T-cell (primary cell): ENCODE results near the gene EPB41L1. TPM values are rescaled to one million over a fixed set of nuclear protein-coding genes. Genes with fewer than 3 reads are reported as not detected.

Experiments used
- ATAC-seq, 4 experiments: fragments of 200-7000 bp in 3 of 4; fragments of 150-1000 bp in 1 of 4; cut with Tn5 transposase; replicated peaks in 1 of 4; 1 replicate in 3 of 4; 2 replicates in 1 of 4; pipeline ENCODE4 v1.10.0; 2021; ENCODE audit warnings: moderate library complexity in 3 of 4, mild to moderate bottlenecking in 2 of 4, moderate number of reproducible peaks in 1 of 4
- CTCF ChIA-PET, 2 donors: fragments of 300-600 bp; sonication (Branson Sonifier 250); formaldehyde crosslinking; loops; one replicate each; lab custom pipeline; 2022; ENCODE audit warnings: antibody characterized with exemption in 2 of 2; lab: Charles Lee
- POLR2A ChIA-PET, 2 donors: fragments of 300-600 bp; sonication (Branson Sonifier 250); formaldehyde crosslinking; loops; one replicate each; lab custom pipeline; 2022; ENCODE audit warnings: antibody characterized with exemption in 2 of 2; lab: Charles Lee
- DNase-seq, 35 experiments: peaks; one replicate each; pipeline versions ENCODE4 v3.0.0 to v3.0.0-alpha.2; 2013 to 2023
- H3K27ac ChIP-seq: one replicate; pipeline ENCODE4 v1.5.1; 2013; ENCODE audit warnings: low read length
- H3K27me3 ChIP-seq, 2 experiments: replicated peaks in 1 of 2; 1 replicate in 1 of 2; 2 replicates in 1 of 2; pipeline versions ENCODE4 v1.6.1 to v1.7.0; 2013; ENCODE audit warnings: low read length in 1 of 2, mixed read lengths in 1 of 2; ENCODE audit not compliant: control insufficient read depth in 2 of 2, insufficient read depth in 2 of 2; ENCODE audit errors: extremely low read depth in 1 of 2
- H3K36me3 ChIP-seq, 2 donors: 1 replicate in 1 of 2; 2 replicates in 1 of 2; pipeline versions ENCODE4 v1.6.1 to v1.7.0; 2013; ENCODE audit warnings: low read length in 1 of 2; ENCODE audit not compliant: control insufficient read depth in 2 of 2, insufficient read depth in 1 of 2; ENCODE audit errors: extremely low read depth in 1 of 2
- H3K4me1 ChIP-seq, 2 experiments: 1 replicate in 1 of 2; 2 replicates in 1 of 2; pipeline versions ENCODE4 v1.6.1 to v1.7.0; 2013; ENCODE audit warnings: low read length in 2 of 2, mixed read lengths in 1 of 2; ENCODE audit not compliant: insufficient read depth in 2 of 2, control insufficient read depth in 1 of 2; ENCODE audit errors: extremely low read depth in 1 of 2
- H3K4me3 ChIP-seq, 2 donors: 1 replicate in 1 of 2; 2 replicates in 1 of 2; pipeline versions ENCODE4 v1.5.1 to v1.7.0; 2013; ENCODE audit warnings: mild to moderate bottlenecking in 2 of 2, low read length in 1 of 2, moderate library complexity in 1 of 2; ENCODE audit not compliant: control insufficient read depth in 1 of 2; ENCODE audit errors: extremely low read depth in 1 of 2
- H3K9me3 ChIP-seq: 2 replicates; pipeline ENCODE4 v1.7.0; 2013
- H3K27ac Mint-ChIP-seq, 2 donors: one replicate each; pipeline ENCODE4 v1.8.0; 2020 to 2021; ENCODE audit warnings: mild to moderate bottlenecking in 2 of 2, mixed read lengths in 2 of 2
- H3K27me3 Mint-ChIP-seq, 2 donors: one replicate each; pipeline ENCODE4 v1.8.0; 2021 to 2022; ENCODE audit warnings: mixed read lengths in 2 of 2
- H3K36me3 Mint-ChIP-seq: one replicate; pipeline ENCODE4 v1.8.0; 2021; ENCODE audit warnings: mixed read lengths
- H3K4me1 Mint-ChIP-seq, 3 donors: one replicate each; pipeline ENCODE4 v1.8.0; 2020 to 2022; ENCODE audit warnings: mixed read lengths in 3 of 3, mild to moderate bottlenecking in 1 of 3
- H3K4me3 Mint-ChIP-seq, 3 donors: one replicate each; pipeline ENCODE4 v1.8.0; 2020 to 2022; ENCODE audit warnings: mild to moderate bottlenecking in 3 of 3, mixed read lengths in 3 of 3, moderate library complexity in 3 of 3
- H3K9me3 Mint-ChIP-seq, 3 donors: one replicate each; pipeline ENCODE4 v1.8.0; 2020 to 2022; ENCODE audit warnings: mixed read lengths in 3 of 3
- WGBS: methylation state at CpG from one replicate; pipeline ENCODE4 v1.1.5; 2013; ENCODE audit warnings: missing lambda C conversion rate; ENCODE audit not compliant: insufficient coverage; 5-methylcytosine and 5-hydroxymethylcytosine counted together
- total RNA-seq, 35 experiments: library from RNA in 6 of 35; stranded (reverse) in 6 of 35; fragments of 120-200 nt in 1 of 35; gene quantifications; one replicate each; pipeline versions ENCODE4 v1.2.1 to v1.2.4 and lab custom pipeline; 2013 to 2026

EPB41L1 gene
- total RNA-seq, 5 donors from 2014 or later (not counting 1 experiment from before 2014, with no cell fraction given), result 0.19 to 2.0 (median 0.82) TPM

GRCh38 chr20:36200451-36200850 is 45.9 kb downstream of the EPB41L1 start:
- H3K4me3 ChIP-seq, result no peak overlapping the region
- Mint-ChIP-seq H3K9me3 (no peaks in the 10 kb centered on the region), H3K36me3 (no peaks in the 10 kb centered on the region), H3K27me3 (peaks cover 11 to 16% of the 10 kb centered on the region in 2 donors), H3K4me3 (no peak overlapping the region), H3K27ac (no peak overlapping the region), H3K4me1 (peaks cover 4 to 13% (median 5%) of the 10 kb centered on the region in 3 donors)
- ChIA-PET POLR2A (no interaction called here), CTCF (interaction anchor here in 1 of 2 donors (1.8 kb wide), 1 partner anchor 208 kb away, joined by 10 read pairs; no protein-coding TSS in a partner anchor)
- no peaks in the 10 kb centered on the region for H3K9me3 ChIP-seq
- WGBS, result no CpG with 5 or more reads among the region's 1 CpG
- peaks cover 0 to 9% of the 10 kb centered on the region in 2 experiments for H3K4me1 ChIP-seq
- ATAC-seq (no peak), DNase-seq (no peak)
- H3K27me3 ChIP-seq, result peaks cover 0 to 26% of the 10 kb centered on the region in 2 experiments
- H3K27ac ChIP-seq, result no peak overlapping the region
- H3K36me3 ChIP-seq, result no peaks in the 10 kb centered on the region

GRCh38 chr20:36201198-36201597 is 46.7 kb downstream of the EPB41L1 start:
- Histone ChIP-seq H3K4me1 (peaks cover 0 to 9% of the 10 kb centered on the region in 2 experiments), H3K36me3 (no peaks in the 10 kb centered on the region), H3K4me3 (no peak overlapping the region), H3K27ac (no peak overlapping the region), H3K9me3 (no peaks in the 10 kb centered on the region), H3K27me3 (peaks cover 0 to 28% of the 10 kb centered on the region in 2 experiments)
- 45% methylated on average over 2 of the region's 4 CpGs for WGBS
- Mint-ChIP-seq H3K27me3 (peaks cover 5 to 14% of the 10 kb centered on the region in 2 donors), H3K27ac (no peak overlapping the region), H3K9me3 (no peaks in the 10 kb centered on the region), H3K4me3 (no peak overlapping the region), H3K36me3 (no peaks in the 10 kb centered on the region), H3K4me1 (peaks cover 4 to 13% (median 5%) of the 10 kb centered on the region in 3 donors)
- ATAC-seq (no peak), DNase-seq (no peak)
- POLR2A ChIA-PET, result no interaction called here
- CTCF ChIA-PET, result interaction anchor here in 1 of 2 donors (0.9 to 1.4 kb wide), 2 partner anchors 11 to 236 kb away, joined by 3 to 4 read pairs; no protein-coding TSS in a partner anchor

- no peak overlapping the region for H3K27ac ChIP-seq
- WGBS, result 30% methylated on average over 15 of the region's 18 CpGs
- Mint-ChIP-seq H3K27ac (no peak overlapping the region), H3K4me3 (peak overlapping the region in 2 of 3 donors; percentile 20 to 22), H3K36me3 (no peaks in the 10 kb centered on the region), H3K9me3 (no peaks in the 10 kb centered on the region), H3K4me1 (peaks cover 4 to 13% (median 5%) of the 10 kb centered on the region in 3 donors), H3K27me3 (peaks cover 0 to 9% of the 10 kb centered on the region in 2 donors)
- POLR2A ChIA-PET, result interaction anchor here in 1 of 2 donors (0.7 kb wide), 1 partner anchor 386 kb away, joined by 12 read pairs; no protein-coding TSS in a partner anchor
- H3K9me3 ChIP-seq, result no peaks in the 10 kb centered on the region
- peak; percentile 35 to 85 (median 68) for DNase-seq
- ATAC-seq, result peak; percentile 81 to 88 (median 82)
- peak overlapping the region in 1 of 2 donors; percentile 11 for H3K4me3 ChIP-seq
- H3K36me3 ChIP-seq, result no peaks in the 10 kb centered on the region
- H3K4me1 ChIP-seq, result peaks cover 0 to 9% of the 10 kb centered on the region in 2 experiments
- CTCF ChIA-PET, result interaction anchor here (0.5 to 1.8 kb wide), 18 partner anchors 9 to 1981 kb away, joined by 3 to 13 read pairs (median 4); partner anchors contain the start of gene SCAND1 (in 1 of the 2)
- peaks cover 0 to 32% of the 10 kb centered on the region in 2 experiments for H3K27me3 ChIP-seq
Observed at GRCh38 chr20:36202891-36203338, 48.4 kb downstream of the EPB41L1 start.

GRCh38 chr20:36203861-36204260 is 49.3 kb downstream of the EPB41L1 start:
- no peak overlapping the region for H3K4me3 Mint-ChIP-seq
- no peaks in the 10 kb centered on the region for H3K9me3 Mint-ChIP-seq
- POLR2A ChIA-PET, result interaction anchor here in 1 of 2 donors (0.6 kb wide), 1 partner anchor 556 kb away, joined by 3 read pairs; no protein-coding TSS in a partner anchor
- CTCF ChIA-PET, result no interaction called here
- H3K27ac Mint-ChIP-seq, result no peak overlapping the region
- WGBS, result 100% methylated on average over 1 of the region's 3 CpGs
- no peak for ATAC-seq
- no peak overlapping the region for H3K4me3 ChIP-seq
- peaks cover 0 to 9% of the 10 kb centered on the region in 2 experiments for H3K4me1 ChIP-seq
- no peak overlapping the region for H3K27ac ChIP-seq
- H3K9me3 ChIP-seq, result no peaks in the 10 kb centered on the region
- H3K27me3 ChIP-seq, result peaks cover 0 to 35% of the 10 kb centered on the region in 2 experiments
- no peaks in the 10 kb centered on the region for H3K36me3 ChIP-seq
- H3K36me3 Mint-ChIP-seq, result no peaks in the 10 kb centered on the region
- H3K4me1 Mint-ChIP-seq, result peaks cover 4 to 13% (median 5%) of the 10 kb centered on the region in 3 donors
- DNase-seq, result no peak
- H3K27me3 Mint-ChIP-seq, result peaks cover 0 to 13% of the 10 kb centered on the region in 2 donors

- Mint-ChIP-seq H3K27ac (no peak overlapping the region), H3K9me3 (no peaks in the 10 kb centered on the region), H3K4me3 (no peak overlapping the region), H3K36me3 (no peaks in the 10 kb centered on the region), H3K4me1 (peaks cover 4 to 6% (median 5%) of the 10 kb centered on the region in 3 donors), H3K27me3 (peaks cover 0 to 15% of the 10 kb centered on the region in 2 donors)
- H3K27ac ChIP-seq, result no peak overlapping the region
- WGBS, result no CpG with 5 or more reads among the region's 3 CpGs
- H3K9me3 ChIP-seq, result no peaks in the 10 kb centered on the region
- ChIA-PET CTCF (no interaction called here), POLR2A (no interaction called here)
- no peak for ATAC-seq
- no peaks in the 10 kb centered on the region for H3K36me3 ChIP-seq
- peaks cover 0 to 6% of the 10 kb centered on the region in 2 experiments for H3K4me1 ChIP-seq
- H3K4me3 ChIP-seq, result no peak overlapping the region
- peaks cover 0 to 37% of the 10 kb centered on the region in 2 experiments for H3K27me3 ChIP-seq
- no peak for DNase-seq
Observed at GRCh38 chr20:36205026-36205425, 50.5 kb downstream of the EPB41L1 start.

- no peak for DNase-seq
- 76% methylated on average over 5 of the region's 9 CpGs for WGBS
- CTCF ChIA-PET, result interaction anchor here (0.6 to 0.8 kb wide), 4 partner anchors 41 to 1568 kb away, joined by 3 to 5 read pairs (median 4); no protein-coding TSS in a partner anchor
Observed at GRCh38 chr20:36206068-36206467, 51.5 kb downstream of the EPB41L1 start.

More at GRCh38 chr20:36206068-36206467, 51.5 kb downstream of the EPB41L1 start:
- H3K27me3 Mint-ChIP-seq, result peaks cover 4 to 15% of the 10 kb centered on the region in 2 donors
- H3K4me3 Mint-ChIP-seq, result no peak overlapping the region
- Histone ChIP-seq H3K4me3 (no peak overlapping the region), H3K27ac (no peak overlapping the region), H3K36me3 (no peaks in the 10 kb centered on the region), H3K27me3 (peaks cover 0 to 39% of the 10 kb centered on the region in 2 experiments), H3K9me3 (no peaks in the 10 kb centered on the region), H3K4me1 (peaks cover 0 to 6% of the 10 kb centered on the region in 2 experiments)
- POLR2A ChIA-PET, result no interaction called here
- H3K27ac Mint-ChIP-seq, result no peak overlapping the region
- no peaks in the 10 kb centered on the region for H3K9me3 Mint-ChIP-seq
- no peak for ATAC-seq
- H3K4me1 Mint-ChIP-seq, result peaks cover 4 to 6% (median 5%) of the 10 kb centered on the region in 3 donors
- no peaks in the 10 kb centered on the region for H3K36me3 Mint-ChIP-seq
